HG03039 (cell line): ENCODE data around the gene OGDH.

Source experiments
- ATAC-seq: cut with Tn5 transposase; IDR thresholded peaks from one replicate; pipeline ENCODE4 v1.9.1; 2021; ENCODE audit warnings: mild to moderate bottlenecking, moderate library complexity; ENCODE audit not compliant: unreplicated experiment

The OGDH gene

GRCh38 chr7:44757739-44758138 lies 151.3 kb downstream of the OGDH start:
- ATAC-seq: no peak
